HG02852 (cell line): Measurements from ENCODE around the gene NHERF2.
"Not testable (repeated sequence)": the region's sequence is repeated elsewhere in the genome, so short reads cannot be mapped to it uniquely, and the experiment has no call there.

Source experiments
- ATAC-seq: cut with Tn5 transposase; IDR thresholded peaks from one replicate; pipeline ENCODE4 v1.9.1; 2021; ENCODE audit warnings: mild to moderate bottlenecking, moderate library complexity; ENCODE audit not compliant: unreplicated experiment

Gene NHERF2

DNA sequence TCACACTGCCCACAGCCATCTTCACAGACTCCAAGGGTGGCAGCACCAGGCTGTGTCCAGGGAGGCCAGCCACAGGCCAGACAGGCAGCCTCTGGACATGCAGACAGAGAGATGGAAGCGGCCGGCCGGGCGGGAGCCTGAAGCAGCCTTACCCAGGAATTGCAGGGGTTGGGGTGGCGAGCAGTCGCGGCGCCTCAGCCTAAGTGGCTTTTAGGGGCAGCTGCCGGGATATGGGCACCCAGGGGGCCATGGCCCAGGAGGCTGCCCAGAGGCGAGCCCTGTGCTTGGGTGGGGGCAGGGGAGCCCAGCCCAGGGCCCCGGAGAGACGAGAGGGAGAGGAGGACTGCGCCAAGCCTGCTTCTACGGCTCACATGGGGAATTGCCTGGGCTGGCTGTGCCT is 1.5 kb upstream of the NHERF2 start:
- no peak for ATAC-seq

DNA sequence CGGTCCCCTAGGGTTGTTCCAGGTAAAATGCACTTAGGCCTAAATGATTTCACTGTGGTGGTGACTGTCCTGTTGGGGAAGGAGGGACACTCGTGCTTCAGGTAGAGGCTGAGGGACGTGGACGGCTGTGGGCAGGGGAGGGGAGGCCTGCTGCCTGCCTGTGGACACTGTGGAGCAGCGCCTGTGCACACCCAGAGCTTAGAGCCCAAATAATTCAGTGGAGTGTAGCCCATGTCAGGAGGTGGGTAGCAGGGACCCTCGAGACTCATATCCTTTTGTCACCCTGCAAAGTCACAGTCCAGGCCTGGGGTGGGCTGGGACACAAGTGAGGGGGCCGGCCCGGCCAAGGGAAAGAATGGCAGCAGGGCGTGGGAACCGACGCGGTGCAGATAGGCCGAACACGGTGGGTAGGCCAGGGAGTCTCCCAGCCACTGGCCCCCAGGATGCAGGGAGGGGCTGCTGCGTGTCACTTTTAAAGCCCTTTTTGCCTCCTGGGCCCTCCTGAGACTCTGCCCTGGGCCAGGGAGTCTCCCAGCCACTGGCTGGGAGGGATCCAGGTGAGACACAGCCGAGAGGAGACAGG is 733 bp upstream of the NHERF2 start:
- no peak for ATAC-seq

DNA sequence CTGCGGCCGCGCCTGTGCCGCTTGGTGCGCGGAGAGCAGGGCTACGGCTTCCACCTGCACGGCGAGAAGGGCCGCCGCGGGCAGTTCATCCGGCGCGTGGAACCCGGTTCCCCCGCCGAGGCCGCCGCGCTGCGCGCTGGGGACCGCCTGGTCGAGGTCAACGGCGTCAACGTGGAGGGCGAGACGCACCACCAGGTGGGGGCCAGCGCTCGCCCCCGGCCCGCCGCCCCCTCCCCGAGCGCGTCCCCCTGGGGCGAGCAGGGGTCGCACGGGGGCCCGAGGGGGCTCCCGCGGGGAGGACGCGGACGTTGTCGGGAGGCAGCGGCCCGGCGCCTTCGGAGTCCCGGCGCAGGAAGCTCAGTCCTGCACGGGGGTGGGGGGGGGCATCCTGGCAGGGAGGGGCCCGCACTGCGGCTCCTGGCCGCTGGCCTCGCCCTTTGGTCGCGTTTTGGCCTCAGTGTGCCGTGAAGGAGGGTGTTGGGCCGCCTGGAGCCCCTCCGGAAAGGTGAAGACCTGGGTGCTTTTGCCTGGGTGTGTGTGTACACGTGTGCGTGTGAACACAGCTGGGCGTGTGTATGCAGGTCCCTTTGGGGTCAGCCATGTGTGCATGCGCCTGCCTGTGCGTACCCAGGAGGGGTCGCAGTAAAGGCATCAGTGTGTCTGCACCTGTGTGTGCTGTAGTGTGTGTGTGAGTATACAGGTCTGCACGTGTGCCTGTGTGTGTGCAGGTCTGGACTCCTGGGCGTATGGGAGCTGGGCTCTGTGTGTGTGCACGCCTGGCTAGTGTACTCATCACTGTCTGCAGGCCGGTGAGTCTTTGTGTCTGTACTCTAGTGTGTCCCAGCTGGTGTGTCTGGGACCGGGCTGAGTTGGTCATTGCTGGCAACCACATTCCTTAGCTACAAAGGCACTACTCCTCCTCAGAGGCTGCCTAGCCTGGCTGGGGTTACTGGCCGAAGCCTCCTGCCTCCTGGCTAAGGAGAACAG is 615 bp downstream of the NHERF2 start:
- ATAC-seq = no peak

DNA sequence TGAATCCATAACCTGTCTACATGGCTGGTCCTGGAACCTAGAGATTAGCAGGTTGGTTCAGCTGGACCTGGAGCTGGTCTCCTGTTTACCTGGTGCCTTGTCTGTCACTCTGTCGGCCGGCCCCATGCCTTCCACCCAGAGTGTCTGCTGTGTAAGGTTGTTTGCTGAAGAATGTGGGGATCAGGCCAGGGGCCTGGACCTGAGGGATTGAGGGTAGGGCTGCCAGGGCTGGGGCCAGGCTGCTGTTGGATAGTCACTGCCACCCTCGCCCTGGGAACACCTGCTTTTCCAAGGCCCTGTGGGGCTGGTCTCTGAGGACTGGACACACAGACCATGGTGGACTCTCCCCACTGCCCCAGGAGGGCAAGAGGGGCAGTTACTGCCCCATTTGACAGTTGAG is 1.4 kb downstream of the NHERF2 start:
- no peak for ATAC-seq

DNA sequence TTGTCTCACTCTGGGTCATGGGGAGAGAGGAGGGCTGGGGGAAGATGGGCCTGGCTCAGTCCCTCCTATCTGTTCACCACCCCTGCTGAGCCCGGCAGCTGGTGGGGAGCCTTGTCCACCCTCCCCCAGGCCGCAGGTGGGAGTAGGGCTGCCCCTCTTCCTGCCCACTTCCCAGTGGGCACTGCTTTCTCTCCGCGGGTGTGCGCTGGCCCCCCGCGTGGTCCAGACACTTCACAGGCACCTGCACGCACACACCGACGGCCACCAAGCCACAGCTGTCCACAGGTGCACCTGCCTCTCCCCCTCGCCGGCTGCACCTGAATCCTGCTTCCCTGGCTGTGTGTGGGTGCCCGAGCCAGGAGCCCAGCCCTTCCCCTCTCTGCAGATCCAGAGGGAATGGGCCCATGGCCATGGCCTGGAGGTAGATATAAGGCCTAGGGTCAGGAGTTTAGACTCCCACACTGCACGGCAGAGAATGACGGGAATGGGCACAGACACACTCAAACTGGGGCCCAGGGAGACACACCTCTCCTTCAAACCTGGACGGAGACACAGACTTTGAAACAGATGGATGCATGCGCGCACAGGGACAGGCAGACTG is 2.0 kb downstream of the NHERF2 start:
- no peak for ATAC-seq

DNA sequence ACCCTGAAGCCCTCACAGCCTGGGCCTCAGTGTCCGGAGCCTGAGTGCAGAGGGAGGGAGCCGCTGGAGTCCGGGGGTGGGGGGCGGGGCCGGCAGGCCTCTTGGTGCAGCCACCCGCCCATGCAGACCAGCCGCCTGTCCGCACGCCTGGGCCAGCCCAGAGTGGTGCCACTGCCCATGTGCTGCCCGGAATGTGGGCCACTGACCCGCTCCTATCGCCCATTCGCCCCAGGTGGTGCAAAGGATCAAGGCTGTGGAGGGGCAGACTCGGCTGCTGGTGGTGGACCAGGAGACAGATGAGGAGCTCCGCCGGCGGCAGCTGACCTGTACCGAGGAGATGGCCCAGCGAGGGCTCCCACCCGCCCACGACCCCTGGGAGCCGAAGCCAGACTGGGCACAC is 2.6 kb downstream of the NHERF2 start:
- ATAC-seq = no peak

DNA sequence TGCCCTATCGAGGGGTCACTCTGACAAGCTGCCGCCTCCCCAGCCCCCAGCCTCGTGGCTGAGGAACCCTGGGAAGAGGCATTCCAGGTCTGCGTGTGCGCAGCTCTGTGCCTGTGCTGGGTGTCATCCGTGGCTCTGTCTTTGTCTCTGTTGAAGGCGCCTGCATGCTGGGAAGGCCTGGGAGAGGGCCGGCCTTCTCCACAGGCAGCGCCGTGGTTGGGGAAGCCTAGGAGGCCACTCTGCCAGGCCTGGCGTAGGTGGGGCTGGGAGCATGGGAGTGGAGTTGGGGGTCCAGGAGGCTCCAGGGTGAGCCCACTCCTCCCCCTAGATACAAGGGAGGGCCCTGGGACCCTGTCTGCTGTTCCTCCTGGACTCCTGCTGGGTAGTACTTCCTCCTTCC is 3.3 kb downstream of the NHERF2 start:
- no peak for ATAC-seq

DNA sequence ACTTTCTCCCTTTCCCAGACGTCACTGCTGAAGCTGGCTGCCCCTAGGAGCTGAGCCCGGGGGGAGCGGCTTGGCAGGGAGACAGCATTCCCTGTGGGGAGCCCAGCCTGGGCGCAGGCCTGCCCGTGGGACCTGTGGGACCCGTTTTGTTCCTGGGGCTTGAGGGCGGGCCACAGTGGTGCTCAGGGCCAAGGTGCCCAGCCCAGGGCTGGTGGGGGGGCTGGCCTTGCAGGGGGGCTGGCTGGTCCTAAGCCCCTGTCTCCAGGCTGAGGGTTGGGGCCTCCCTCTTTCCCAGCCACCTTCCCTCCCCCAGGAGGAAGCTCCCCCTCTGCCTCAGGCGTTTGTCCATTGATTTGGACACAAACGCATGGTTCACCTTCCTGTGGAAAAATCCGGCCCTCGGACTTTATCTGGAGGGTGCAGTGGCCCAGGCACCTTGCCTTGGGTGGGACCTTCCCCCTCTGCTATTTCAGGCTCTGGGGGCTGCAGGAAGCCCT is 4.4 kb downstream of the NHERF2 start:
- ATAC-seq = no peak

DNA sequence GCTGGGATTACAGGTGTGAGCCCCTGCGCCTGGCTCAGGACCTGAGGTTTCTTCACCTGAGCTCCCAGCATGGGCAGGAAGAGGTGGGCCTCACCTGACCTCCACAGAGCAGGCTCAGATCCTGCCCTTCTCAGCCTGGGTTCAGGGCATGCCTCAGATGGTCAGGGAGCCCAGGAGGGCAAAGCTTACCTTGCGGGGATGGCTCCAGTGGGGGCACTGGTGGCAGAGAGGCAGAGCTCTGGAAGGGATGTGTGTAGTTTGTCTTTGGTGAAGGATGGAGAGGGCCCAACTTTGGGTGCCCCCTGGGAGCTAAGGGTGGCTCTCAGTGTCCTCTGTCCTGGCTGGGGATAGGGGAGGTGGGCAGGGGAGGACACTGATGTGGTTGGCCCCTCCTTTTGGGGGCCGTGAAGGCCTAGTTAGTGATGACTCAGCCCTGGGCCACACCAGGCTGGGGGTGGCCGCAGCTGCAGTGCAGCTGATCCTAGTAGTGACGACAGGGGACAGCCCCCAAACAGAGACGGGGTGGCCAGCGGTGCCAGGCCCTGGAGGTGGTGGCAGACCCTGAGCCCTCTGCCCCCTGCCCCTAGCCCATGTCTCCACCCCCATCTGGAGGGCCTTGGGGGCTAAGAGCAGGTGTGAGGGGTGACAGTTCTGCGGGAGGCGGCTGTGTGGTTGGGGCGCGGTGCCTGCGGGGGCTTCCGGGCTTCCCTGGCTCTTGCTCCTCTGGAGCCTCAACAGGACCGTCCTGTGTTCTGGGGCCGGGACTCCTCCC is 5.8 kb downstream of the NHERF2 start:
- ATAC-seq = no peak

DNA sequence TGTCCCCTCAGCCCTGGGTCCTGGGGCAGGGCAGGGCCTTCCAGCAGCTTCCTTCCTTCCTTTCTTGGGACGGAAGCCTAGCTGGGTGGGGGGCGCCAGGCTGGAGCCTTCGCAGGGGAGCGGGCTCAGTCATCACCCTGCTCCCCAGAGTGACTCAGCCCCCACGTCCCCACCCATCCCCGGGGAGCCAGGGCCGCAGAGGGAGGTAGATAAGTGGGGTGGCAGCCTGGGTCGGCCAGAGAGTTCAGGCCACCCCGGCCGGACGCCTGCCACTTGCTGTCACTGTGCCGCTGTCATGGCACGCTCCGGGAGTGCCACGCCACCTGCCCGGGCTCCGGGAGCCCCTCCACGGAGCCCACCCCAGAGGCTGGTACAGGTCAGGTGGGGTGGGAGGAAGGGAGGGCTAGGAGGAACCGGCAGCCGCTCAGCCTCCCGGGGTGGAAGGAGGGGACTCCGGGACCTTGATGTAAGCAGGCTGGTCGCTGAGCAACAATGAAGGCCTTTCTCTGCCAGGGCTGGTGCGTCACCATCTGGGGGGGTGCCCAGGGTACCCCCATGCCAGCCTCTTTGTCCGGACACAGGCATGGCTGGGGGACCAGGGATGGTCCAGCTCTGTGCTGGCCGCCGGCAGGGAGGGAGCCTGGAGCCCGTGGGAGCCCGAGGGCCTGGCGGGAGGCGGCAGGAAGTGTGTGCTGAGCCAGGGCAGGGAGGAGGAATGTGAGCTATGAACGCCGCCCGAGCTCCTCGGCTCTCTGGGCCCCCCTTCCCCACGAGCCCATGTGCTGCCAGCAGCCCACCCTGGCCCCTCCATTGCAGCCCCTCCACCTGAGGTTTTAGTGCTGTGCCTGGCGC is 6.6 kb downstream of the NHERF2 start:
- no peak for ATAC-seq

DNA sequence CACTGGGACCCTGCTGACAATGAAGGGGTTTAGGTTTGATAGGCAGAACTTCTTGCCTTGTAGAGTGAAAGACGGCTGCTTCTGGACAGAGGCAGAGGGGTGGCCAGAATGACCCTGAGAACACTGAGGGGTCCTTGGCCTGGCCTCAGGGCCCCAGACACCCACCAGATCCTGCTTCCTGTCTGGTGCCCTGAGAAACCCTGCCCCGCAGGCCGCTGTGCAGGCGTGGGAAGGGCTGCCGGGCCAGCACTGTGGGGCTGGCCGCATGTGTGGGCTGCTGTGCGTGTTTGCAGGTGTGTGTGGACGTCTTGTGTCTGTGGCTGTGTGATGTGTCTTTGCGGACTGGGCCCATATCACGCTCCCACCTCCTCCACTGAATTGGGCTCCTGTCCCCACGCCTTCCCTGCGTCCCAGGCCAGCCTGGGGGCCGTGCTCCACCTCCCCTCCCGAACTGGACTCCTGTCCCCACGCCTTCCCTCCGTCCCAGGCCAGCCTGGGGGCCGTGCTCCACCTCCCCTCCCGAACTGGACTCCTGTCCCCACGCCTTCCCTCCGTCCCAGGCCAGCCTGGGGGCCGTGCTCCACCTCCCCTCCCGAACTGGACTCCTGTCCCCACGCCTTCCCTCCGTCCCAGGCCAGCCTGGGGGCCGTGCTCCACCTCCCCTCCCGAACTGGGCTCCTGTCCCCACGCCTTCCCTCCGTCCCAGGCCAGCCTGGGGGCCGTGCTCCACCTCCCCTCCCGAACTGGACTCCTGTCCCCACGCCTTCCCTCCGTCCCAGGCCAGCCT is 7.4 kb downstream of the NHERF2 start:
- ATAC-seq = not testable (repeated sequence)

DNA sequence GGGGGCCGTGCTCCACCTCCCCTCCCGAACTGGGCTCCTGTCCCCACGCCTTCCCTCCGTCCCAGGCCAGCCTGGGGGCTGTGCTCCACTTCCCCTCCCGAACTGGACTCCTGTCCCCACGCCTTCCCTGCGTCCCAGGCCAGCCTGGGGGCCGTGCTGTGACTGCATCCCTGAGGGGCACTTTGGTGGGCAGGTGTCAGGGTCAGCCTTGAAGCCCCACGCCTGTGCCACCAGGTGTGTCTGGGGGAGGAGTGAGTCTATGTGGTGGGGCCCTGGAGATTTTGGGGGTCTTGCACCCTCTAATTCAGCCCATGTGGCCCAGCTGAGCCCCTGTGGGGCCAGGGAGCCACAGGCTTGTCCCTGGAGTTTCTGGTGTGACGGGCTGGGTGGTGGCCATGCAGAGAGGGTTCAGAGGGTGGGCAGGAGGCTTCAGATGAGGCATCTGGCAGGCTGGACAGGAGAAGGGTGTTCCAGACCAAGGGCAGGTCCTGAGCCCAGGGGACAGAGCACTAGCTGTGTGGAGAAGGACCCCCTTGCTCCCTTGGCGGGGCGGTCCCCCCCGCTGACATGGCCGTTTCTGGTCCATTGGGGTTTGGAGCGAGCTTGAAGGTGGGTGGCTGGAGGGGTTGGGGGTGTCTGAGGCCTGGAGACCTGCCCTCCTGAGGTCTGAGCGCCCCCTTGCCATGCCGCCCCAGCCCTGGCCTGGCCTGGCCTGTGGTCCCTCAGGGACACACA is 8.2 kb downstream of the NHERF2 start:
- ATAC-seq = no peak

DNA sequence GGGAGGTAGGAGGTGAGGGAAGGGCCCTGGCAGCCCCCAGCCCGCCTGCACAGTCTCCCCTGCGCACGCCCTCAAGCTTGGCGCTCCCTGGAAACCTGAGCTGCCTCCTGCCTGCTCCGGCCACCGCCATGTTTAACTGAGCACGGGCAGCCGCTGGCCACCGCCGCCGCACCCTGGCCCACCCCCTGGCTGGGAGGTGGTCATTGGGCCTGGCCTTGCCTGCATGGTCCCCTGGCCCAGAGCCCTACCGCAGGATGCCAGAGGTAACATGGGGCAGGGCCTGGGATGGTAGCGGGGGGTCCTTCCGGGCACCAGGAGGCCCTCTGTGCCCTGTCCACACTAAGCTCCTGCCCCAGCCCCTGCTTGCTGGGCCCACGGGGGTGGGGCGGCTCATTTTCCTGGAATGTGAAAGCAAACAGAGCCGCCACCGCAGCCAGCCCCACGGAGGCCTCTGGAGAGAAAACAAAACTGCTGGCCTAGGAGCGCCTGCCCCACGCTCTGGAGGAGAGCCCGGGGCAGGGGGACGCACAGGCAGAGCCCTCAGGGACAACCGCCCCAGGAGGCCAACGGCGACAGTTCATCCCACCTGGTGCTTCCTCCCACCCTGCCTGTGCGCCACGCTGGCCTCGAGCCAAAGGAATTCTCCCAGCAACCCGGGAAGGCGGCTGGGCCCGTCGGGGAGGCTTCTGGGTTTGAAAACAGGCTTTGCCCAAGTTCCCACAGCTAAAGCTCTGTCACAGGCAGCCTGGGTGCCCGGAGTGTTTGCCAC is 8.9 kb downstream of the NHERF2 start:
- ATAC-seq = no peak

DNA sequence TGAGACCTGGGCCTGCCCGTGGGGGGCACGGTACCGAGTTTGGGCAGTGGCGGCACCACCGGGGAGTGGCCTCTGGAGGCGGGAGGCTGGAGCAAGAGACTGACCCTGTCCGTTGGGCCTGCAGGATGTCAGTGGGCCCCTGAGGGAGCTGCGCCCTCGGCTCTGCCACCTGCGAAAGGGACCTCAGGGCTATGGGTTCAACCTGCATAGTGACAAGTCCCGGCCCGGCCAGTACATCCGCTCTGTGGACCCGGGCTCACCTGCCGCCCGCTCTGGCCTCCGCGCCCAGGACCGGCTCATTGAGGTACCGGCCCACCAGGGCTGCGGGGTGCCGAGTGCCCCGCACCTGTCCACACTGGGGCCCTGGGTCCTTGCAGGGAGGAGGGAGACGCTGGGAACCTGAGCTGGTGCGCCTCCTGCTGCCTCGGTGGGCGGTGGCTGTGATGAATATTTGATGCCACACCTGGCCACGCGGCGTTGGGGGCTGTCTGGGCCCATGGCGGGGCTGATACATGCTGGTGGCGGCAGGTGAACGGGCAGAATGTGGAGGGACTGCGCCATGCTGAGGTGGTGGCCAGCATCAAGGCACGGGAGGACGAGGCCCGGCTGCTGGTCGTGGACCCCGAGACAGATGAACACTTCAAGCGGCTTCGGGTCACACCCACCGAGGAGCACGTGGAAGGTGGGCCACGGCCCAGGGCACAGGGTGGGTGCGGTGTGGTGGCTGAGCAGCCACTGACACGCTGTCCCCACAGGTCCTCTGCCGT is 9.7 kb downstream of the NHERF2 start:
- no peak for ATAC-seq

DNA sequence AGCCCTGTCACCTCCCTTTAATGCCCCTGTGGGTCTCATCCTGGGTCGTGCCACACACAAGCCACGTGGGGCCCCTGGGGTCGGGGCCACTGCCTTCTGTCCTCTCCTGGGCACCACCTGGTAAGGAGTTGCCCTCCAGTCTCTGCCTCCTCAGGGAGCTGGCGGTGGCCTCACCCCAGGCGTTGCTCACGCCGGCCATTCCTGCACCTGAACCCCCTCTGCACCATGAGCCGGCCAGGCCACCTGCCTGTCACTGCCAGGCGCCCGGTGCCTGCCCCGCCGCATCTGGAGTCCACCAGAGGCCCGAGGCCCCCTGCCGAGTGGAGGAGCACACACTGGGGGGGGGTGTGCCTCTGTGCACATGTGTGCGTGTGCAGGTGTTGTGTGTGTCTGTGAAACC is 10.4 kb downstream of the NHERF2 start:
- ATAC-seq = no peak

DNA sequence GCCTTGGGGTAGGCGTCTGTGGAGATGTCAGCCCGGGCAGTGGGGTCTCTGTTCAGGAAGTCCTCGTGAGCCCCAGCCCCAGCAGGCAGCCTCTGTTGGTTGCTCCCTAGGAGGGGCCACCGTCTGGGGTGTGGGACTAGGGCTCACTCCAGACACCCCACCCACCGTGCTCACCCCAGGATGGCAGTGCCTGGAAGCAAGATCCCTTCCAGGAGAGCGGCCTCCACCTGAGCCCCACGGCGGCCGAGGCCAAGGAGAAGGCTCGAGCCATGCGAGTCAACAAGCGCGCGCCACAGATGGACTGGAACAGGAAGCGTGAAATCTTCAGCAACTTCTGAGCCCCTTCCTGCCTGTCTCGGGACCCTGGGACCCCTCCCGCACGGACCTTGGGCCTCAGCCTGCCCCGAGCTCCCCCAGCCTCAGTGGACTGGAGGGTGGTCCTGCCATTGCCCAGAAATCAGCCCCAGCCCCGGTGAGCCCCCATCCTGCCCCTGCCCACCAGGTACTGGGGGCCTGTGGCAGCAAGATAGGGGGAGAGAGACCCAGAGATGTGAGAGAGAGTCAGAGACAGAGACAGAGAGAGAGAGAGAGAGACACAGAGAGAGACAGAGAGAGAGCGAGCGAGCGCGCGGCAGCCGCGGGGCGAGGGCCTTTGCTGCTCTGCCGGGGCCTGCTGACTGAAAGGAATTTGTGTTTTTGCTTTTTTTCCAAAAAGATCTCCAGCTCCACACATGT is 11.1 kb downstream of the NHERF2 start:
- no peak for ATAC-seq
